Measurements from ENCODE around the gene PRR7.

Gene PRR7

DNA sequence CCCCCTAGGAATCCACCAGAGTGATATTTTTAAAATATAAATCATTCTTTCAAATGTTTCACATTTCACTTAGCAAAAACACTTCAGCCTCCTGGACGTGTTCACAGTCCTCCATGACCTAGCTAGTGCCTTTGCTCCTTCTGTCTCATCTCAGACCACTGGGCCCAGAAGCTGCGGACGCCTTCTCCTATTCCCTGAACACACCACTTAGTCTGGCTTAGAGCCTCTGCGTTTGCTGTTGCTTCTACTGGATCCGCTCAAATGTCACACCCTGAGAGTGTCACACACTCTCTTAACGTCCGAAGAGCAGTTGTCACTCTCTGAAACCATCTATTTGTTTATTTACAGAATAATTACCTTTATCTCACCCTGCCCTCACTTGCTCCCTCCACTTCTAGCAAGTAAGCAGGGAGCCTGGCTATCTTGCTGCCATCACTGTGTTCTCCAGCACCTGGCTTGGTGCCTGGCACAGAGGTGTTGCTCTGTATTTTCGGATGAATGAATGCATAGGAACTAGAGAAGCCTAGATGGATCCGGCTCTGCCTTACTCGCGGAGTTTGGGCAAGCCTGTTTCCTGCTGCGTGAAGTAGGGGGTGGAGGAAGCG lies 21.3 kb upstream of the PRR7 start:
- no peak for DNase-seq

DNA sequence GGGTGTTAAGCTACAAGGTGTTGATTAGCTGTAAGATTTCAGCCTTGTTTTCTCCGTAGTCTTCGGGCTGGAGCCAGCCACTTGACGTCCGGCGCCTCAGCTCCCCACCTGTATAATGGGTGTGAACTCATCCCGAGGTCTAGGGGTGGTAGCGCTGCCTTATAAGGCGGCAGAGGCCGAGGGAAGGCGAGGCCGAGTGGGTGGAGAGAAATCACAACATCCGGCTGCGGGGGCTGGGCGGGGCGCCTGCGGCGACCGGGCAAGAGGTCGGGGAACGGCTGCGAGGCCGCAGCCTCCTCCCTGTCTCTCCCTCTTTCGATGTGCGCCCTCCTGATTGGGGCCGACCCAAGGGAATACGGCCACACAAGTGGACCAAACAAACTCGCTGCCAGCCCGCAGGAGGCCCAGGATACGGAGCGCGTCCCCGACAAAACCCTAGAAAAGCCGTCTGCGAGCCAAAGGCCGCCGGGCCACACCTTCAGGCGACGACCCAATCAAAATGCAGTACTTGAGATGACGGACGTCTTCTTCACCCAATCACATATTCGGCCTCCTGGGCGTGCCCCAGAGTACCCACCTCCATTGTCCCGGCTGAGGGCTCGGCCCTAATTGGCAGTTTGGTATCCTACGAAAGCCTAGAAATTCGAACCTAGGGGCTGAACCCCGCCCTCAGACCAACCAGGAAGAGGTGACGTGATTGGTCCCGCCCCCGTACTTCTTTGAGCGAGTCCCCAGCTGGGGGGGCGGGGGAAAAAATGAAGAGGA lies 20.6 kb upstream of the PRR7 start:
- DNase-seq = peak; percentile 100

DNA sequence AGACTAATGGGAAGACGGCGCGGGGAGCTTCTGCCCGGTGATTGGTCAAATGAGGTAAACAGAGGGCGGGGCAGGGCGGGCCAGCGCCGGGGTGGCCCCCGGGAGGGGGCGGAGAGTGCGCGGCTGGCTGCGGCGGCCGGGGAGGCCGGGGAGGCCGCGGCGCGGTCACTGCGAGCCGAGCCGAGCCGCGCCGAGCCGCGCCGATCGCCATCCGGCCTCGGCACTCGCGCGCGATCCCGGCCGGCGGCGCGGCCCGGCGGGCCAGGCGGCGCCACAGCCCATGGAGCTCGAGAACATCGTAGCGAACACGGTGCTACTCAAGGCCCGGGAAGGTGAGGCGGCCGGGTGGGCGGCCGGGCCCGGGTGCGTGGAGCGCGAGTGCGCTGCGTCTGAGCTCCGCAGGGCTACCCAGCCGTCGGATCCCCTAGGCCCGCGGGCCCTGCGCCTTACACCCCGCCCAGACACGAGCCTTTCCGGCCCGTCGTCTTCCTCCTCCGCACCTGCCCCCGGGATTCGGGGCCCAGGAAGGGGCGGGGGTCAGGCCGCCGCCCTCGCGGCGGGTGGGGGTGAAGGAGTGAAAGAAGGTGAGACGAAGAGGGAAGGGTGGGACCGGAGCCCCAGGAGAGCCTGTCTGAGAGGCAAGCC lies 19.9 kb upstream of the PRR7 start, which contains the start of gene GRK6:
Gene GRK6, plus strand, starts transcription at position 111 of the 645 bp plus-strand sequence. Its CDS starts 170 bp downstream, at position 281.
- peak in 1 of 2 donors; percentile 53 for DNase-seq

DNA sequence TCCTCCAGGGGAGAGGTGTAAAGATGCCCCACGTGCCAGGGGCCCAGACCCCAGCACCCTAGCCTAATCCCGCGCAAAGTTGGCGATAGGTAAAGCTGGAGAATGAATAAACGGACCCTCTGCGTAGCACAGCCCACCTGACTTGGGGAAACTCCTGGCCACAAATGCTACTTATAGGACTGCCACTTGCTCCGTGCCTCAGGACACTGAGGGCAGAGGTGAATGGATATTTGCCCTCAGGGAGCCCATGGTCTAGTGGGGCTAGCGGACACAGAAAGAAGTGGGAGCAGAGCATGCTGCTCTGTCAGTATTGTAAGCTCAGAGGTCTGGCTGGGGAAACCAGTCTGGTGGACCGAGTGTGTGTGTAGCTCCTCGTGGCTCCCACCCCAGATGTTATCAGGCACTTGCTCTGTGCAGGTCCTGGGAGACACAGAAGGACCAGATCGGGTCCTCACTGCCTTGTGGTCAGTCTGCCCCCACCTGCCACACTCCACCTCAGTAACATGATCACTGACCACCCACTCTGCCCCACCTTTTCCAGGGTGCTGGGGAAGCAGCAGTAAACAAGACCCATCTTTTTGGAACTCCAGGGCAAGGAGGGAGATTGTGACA lies 19.3 kb upstream of the PRR7 start:
- no peak for DNase-seq

DNA sequence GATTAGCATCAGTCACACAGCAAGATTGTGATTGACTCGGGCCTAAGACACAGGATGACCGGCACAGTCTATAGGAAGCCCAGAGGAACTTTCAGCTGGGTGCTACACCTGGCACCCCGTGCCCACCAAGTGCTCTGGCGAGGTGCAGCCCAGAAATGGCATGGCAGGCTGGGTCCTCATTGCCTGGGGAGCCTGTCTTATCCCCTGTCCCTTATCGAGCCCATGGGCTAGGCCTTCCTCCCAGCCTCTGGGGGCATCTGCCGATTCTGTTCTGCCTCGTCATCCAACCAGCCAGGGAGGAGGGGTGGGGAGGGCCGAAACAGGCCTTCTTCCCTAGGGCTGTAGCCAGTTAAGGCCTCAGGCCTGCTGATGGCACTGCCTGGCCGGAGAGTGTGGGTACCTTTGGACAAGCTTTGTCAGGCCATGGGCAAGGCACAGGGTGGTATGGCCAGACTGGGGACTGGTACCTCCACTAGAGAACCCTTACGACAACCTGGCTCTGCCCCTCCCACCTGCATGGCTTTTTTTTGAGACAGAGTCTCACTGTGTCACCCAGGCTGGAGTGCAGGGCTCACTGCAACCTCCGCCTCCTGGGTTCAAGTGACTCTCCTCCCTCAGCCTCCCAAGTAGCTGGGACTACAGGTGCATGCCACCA lies 18.6 kb upstream of the PRR7 start:
- peak; percentile 48 to 50 for DNase-seq

DNA sequence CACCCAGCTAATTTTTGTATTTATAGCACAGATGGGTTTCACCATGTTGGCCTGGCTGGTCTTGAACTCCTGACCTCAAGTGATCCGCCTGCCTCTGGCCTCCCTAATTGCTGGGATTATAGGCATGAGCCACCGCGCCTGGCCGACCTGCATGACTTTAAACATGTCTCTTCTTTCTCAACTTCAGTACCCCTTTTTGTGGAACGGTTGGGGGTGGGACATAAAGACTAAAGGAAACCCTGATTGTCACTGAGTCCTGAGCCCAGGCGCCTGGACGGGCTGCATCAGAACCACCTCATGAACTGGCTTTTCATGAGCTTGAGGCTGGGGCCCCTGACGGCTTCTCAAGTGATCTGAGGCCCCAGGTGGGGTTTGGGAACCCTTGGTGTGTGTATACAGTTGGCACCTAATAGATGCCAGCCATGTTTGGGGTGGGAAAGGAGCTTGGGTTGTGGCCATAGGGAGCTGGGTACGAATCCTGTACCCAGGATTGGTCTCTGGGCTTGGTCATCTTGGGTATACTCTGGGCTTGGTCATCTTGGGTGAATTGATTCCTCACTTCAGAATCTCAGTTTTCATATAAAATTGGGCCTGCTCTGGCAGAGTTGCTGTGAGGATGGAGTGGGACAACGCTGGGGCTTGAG lies 17.9 kb upstream of the PRR7 start:
- peak in 1 of 2 donors; percentile 44 for DNase-seq

DNA sequence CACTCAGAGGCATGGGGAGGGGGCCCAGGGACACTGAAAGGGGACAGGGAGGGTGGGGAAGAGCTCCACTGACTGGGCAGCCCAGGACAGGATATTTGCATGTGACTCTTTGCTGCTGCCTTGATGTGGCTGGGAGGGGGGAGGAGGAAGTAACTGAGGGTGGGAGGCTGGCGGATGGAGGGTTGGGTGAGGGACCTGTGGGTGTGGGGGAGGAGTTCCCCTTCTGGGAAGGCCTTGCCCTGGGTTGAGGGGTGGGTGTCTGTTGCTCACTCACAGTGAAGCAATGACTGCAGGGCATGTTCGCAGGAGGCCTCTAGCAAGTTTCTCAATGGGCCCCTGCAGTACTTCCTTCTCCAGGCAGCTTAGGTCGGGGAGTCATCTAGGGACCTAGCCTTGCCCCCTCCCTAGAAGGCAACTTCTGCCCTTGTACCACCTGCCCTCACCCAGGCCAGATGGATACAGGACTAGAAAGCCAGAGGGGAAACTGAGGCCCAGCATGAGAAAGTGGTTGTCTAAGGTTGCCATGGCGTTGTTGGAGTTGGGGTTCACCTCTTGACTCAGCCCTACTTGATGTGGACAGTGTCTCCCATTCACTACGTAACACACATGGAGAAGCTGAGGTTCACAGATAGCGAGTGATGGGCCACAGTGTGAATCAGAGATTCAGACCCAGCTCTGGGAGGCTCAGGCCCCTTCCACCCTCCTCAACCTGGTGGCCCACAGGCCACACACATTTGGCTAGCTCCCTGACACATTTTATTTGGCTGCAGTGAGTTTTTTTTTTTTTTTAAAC lies 17.2 kb upstream of the PRR7 start:
- DNase-seq = peak; percentile 97 to 98

DNA sequence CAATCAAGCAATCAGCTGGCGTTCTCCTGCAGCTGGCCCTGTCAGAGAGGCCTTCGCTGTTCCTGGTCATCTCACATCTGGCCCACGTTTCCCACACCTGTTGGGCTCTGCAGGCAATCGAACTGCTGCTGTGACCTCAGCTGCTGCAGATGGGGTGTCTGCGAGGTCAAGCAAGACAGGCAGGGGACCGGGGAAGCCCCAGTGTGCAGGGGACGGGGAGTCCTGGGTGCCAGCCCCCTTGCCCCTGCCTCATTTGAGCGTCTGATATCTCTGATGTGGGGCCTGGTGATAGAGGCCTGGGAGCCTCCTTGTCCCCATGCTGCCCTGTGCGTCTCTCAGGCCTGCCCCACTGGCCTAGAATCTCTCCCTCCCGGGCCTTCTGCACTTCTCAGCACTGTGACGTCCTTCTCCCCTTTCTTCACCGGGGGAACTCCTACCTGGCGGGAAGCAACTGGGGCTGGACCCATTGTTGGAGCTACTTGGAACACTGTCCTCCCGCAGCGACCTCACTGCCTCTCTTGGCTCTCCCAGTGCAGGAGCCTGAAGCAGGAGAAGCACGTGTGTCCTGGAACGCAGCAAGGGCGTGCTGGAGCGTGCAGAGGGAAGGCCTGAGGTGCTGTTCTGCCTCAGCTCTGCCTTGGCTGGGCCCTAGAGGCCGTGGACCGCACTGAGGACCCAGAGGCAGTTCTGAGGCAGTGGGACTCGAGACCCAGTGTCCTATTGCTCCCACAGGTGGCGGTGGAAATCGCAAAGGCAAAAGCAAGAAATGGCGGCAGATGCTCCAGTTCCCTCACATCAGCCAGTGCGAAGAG lies 16.3 kb upstream of the PRR7 start:
- no peak for DNase-seq

DNA sequence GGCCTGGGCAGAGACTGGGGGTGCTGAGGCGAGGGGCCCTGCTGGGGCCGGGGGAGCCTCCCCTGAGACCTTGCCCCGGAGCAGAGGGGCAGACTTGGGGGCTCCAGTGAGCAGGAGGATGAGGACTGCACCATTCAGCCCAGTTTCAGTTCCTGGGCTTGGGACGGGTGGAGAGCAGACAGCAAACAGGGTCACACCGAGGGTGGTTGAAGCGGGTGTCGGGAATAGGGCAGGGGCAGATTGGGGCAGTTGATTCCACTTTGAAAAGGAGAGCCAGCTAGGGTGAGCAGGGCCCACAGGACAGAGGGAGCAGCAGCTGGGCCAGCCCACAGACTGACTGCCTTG lies 15.7 kb upstream of the PRR7 start:
- no peak for DNase-seq

DNA sequence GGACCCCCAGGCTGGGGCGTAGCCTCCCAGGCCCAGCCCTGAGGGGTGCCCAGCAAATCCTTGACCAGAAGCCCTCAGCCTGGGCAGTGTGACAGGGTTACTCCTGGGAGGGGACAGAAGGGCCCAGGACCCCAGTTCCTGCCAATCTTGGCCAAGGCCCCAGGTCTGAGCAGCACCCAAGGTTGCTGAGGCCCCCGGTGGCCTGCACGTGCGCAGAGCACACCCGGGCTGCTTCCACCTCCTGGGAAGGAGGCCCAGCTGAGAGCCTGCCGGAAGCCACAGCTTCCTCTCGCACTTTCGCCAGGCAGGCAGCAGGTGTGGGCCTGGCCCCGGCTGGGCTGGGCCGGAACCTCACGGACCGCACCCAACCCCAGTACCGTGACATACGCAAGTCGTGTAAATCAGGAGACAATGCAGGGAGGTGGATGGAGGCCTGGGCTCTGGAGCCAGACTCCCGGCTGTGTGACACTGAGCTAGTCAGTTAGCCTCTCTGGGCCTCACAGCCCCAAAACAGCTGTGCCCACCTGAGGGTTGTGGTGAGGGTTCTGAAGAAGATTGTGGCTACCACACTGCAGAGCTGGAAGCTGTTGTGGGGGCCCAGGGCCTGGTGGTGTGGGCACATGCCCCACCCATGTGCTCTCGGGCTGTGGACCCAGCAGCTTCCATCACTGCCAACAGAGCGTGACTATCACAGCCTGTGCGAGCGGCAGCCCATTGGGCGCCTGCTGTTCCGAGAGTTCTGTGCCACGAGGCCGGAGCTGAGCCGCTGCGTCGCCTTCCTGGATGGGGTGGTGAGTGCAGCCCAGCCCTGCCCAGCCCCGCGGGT lies 15.1 kb upstream of the PRR7 start:
- DNase-seq = peak in 1 of 2 donors; percentile 29

DNA sequence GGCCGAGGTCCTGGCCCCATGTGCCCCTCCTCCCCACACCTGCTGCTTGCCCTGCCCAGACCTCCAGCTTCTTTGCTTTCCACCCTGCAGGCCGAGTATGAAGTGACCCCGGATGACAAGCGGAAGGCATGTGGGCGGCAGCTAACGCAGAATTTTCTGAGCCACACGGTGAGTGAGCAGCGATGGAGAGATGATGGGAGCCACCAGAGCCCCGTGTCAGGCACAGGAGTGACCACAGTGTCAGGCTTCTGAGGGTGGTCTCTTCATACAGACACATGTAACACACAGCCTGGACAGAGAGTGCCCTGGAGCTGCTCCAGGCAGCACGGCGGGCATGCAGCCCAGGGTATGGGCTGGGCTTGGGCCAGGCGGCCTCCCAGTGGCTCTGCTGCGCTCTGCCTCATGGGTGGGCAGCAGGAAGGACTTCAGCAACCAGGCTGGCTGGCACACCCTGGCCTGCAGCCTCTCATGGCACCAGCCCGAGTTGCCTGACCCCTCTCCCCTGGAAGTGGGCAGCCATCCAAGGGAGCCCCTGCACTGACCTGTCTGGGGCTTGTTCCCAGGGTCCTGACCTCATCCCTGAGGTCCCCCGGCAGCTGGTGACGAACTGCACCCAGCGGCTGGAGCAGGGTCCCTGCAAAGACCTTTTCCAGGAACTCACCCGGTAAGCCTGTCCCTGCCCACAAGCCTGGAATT lies 14.3 kb upstream of the PRR7 start:
- DNase-seq = no peak

DNA sequence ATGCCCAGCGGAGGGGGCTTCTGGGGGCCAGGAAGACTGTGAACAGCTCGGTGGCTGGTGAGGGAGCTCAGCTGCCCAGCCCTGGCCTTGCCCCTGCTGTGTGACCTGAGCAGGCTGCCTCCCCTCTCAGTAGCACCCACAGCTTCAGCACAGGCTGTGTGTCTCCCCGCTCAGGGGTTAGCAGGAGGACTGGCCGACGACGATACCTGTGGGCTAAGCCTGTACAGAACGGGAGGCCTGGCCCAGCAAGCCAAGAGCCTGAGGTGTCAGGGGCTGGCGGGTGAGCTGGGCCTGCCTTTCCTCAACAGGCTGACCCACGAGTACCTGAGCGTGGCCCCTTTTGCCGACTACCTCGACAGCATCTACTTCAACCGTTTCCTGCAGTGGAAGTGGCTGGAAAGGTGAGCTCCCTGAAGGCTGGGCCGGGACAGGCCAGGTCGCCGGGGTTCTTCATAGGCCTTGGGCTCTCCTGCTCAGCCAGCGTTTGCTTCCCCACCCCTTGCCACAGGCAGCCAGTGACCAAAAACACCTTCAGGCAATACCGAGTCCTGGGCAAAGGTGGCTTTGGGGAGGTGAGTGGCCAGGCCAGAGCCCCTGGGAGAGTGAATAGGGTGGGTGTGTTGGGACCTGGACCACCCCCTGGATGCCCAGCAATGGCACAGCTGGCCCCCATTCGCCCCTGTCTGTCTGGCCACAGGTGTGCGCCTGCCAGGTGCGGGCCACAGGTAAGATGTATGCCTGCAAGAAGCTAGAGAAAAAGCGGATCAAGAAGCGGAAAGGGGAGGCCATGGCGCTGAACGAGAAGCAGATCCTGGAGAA lies 13.6 kb upstream of the PRR7 start:
- no peak for DNase-seq

DNA sequence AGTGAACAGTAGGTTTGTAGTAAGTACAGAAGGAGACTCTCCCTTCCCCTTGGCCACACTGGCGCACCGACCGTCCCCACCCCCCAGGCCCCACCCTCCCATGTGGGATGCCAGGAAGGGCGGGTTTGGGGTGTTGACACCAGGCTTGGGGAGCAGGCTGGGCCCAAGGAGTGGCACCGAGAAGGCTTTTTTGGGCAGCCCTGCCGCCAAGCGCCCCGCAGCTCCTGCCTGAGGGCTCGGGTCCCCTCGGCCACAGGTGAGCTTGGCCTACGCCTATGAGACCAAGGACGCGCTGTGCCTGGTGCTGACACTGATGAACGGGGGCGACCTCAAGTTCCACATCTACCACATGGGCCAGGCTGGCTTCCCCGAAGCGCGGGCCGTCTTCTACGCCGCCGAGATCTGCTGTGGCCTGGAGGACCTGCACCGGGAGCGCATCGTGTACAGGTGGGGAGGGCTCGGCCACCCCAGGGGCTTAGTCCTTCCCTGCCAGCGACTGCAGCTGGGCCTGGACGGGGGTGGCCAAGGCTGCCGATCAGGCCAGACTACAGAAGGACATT lies 12.9 kb upstream of the PRR7 start:
- no peak for DNase-seq

DNA sequence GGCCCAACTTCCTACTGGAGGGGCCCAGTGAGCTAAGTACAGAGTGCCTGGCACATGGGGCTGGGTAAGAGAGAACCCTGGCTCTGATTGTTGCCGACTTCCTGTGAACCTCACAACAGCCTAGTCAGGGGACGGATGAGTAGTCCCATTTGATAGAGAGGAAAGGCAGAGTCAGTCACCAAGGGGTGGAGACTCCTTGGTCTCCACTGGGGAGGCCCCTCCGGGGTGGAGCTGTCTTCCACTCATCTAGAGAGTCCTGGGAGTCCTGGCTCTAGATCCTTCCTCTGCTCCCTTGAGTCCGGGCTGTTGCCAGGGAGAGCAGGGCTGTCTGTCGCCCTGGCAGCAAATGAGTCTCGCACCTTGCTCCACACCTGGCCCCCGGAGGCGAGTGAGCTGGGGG lies 12.2 kb upstream of the PRR7 start:
- DNase-seq = no peak

DNA sequence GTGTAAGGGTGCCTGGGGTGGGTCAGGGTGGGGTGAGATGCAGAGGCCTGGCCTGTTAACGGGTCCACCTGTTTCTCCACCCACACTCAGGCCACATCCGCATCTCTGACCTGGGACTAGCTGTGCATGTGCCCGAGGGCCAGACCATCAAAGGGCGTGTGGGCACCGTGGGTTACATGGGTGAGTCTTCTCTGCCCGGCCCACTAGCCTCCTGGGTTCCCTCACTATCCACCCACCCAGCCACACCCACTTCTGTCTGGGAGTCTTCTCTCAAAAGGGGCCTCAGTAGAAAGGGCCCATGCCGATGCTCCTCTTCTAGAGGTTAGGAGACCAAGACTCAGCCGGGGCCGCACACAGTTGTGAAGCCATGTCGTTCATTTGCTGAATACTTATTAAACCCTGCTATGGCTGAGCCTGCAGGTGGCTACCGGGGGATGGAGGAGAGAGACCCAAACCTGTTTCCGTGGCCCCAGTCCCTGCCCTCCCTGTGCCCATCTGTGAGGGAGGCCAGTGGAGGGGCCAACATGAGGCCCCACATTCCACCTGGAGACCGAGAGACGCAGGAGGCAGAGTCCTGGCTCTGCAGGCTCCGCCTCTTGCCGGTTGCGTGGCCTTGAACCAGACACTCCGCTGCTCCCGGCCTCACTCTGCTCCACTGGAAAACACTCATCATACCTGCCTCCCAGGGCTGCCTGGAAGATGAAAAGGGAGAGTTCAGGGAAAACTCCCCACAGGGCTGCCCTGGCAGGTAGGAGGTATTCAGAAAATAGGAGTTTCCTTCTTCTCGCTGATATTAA lies 11.5 kb upstream of the PRR7 start:
- DNase-seq = no peak

DNA sequence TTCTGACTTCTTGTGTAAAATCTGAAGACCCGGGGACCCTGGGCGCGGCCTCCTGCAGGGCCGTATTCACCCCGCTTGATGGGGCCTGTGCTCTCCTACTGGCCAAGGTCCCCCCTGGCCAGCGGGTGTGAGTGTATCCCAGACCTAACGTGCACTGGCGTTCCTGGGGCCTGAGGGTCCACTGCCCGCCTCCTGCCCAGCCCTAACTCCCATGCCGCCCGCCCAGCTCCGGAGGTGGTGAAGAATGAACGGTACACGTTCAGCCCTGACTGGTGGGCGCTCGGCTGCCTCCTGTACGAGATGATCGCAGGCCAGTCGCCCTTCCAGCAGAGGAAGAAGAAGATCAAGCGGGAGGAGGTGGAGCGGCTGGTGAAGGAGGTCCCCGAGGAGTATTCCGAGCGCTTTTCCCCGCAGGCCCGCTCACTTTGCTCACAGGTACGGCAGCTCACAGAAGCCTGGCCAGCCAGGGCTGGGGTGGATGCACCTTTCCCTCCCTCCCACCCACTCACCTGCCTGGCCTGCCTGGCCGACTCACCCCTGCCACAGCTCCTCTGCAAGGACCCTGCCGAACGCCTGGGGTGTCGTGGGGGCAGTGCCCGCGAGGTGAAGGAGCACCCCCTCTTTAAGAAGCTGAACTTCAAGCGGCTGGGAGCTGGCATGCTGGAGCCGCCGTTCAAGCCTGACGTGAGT lies 10.6 kb upstream of the PRR7 start:
- no peak for DNase-seq
